Measurements from ENCODE around the gene PCDH15. TPM values are rescaled to one million over a fixed set of nuclear protein-coding genes. Genes with fewer than 3 reads are reported as not detected.

The PCDH15 gene
- total RNA-seq, 2 donors from 2014 or later: 0.27 TPM; not detected in 1

DNA sequence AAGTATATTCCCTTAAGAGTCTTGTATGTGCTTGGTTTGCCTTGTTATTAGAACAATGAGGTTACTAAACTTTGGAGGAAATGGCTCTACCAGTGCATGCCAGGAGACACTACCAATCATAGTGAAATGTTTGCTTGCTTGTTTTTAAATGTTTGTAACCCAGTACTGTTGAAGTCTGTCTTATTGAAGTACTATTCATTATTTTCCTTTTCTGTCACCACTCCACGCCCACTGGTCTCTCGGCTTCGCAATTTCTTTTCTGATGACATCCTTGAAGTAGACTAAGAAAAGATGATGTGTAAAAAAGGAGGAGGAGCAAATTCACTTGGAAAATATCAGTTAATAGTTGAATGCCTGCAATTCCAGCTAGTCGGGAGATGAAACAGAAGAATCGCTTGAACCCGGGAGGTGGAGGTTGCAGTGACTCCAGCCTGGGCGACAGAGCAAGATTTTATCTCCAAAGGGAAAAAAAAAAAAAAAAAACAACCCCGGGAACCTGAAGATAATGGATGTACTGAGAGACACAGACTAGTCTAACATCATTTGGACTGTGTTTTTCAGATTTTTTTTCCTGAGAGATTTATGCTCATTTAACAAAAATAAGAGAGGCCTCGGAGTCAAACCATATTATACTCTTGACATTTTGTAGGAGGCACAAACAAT is 959.4 kb downstream of the PCDH15 start:
- ATAC-seq: no peak
- intact Hi-C loops (cut with DNase I, micrococcal nuclease): no loop called here
- no peak for DNase-seq

DNA sequence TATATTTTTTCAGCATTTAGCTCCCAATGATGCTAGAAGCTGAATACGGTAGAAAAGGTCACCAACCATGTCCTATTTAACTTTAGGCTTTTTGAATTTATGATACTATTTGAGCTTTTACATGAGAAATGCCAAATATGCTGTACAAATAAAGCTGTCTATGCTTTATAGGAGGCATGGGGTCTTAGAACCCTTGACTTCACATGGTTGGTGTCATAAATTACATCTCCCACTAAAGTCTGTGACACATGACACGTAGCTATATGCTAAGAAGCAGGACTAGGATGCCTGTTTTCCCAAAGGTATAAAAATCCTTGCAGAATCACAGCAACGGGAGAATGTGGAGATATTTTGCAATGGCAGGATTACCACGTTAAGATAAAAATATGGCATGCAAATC is 960.4 kb downstream of the PCDH15 start:
- intact Hi-C loops (cut with DNase I, micrococcal nuclease): no loop called here
- no peak for ATAC-seq
- DNase-seq: no peak

DNA sequence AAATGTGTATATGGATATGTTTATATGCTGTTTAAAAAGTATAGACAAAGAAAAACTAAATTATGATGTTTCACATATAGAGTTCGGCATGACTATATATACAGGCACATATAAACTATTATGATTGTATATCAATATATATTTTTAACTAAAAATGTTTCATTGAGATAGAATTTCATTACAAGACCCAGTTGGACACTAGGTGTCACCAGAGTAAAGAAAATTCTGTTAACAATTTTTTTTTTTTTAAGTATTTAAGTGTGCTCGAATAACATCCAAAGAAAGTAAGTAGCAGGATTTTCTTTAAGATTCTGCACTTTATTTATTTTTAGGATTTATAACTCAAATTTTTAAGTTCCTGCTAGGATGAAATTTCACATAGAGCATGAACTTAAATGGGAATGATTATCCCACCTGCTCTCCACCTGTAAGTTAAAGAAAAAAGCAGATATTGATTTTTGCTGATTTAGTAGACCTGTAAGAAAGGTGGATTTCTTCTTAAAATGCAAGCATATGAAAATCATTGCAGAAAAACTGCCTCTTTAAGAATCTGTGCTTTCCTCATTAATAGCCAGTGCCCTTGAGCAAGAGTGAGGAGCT is 961.5 kb downstream of the PCDH15 start:
- DNase-seq (no peak), ATAC-seq (no peak)
- intact Hi-C loops (cut with DNase I, micrococcal nuclease): no loop called here

DNA sequence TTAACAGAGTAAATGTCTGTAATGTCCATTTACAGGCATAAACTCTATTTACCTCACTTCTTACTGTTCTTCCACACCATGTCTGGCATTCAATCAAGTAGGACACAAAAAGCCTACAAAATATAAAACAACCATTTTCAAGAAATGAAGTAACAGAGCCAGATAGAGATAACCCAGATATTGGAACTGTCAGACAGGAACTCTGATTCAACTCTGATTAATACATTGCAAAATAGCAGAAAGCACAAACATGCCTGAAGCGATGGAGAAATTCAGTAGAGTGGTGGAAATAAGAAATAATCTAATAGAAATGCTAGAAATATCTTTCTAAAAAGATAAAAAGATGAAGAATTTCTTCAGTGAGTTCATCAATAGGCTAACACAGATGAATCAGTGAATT is 964.4 kb downstream of the PCDH15 start:
- no peak for ATAC-seq
- no peak for DNase-seq
- intact Hi-C loops (cut with DNase I, micrococcal nuclease): no loop called here

DNA sequence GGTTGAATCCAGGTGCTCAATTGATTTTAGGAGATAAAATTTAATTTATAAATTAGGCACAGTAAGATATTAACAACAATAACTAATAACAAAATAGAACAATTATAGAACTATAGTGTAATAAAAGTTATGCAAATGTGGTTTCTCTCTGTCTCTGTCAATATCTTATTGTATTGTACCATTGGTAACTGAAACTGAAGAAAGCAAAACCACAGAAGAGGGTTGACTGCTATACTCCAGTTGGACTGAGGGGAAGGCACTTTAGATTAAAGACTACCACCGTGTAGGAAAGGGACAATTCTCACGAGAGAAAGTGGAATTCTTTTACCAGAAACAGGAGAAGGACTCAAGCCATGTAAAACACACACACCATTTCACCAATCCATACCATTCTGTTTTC is 967.1 kb downstream of the PCDH15 start:
- DNase-seq (no peak), ATAC-seq (no peak)
- intact Hi-C loops (cut with DNase I, micrococcal nuclease): no loop called here

DNA sequence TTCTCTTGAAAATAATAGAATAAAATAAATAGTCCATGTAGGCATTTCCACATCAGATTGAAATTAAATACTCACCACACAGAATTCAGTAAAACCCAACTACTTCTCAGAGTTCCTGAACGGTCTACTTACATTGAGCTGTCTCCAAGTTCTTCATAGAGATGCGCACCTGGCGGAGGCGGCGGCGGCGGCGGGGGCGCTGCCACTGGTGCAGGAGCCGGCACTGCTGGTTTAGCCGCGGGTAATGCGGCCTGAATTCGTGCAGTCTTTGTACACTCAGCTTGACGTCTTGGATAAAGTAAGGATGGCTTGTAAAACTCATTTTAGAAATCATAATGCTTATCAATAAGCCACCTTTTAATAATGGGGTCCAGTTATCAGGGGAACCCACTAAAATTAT is 973.8 kb downstream of the PCDH15 start:
- DNase-seq (no peak), ATAC-seq (no peak)
- intact Hi-C loops (cut with DNase I, micrococcal nuclease): no loop called here

DNA sequence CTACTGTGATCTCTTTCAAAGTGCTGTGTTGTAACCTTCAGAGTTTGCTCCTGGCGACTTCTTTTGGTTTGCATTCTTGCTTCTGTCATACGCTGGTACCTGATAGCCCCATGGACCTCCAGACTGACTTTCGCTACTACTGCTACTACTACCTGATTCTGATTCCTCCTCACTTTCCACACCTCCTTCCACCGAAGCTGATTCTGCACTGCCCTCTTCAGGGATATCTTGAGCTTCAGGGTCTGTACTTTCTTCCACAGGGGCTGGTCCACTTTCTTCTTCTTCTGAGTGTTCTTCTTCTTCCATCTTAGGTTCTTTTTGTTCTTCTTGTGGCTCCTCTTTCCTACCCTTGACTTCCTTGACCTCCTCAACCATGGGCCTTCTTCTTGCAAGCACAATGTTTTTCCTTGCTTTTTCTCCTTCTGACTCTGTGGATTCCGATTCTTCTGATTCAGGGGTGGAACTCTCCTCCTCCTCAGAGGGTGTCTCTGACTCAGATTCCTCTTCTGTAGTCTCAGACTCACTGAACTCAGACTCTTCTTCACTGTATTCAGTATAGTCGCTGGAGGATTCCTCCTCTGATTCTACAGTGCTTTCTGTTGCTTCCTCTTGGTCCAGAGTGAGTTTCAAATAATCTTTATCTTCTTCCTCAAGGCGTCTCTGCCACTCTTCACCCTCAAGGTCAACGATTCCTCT is 992.2 kb downstream of the PCDH15 start:
- peak; percentile 72 for ATAC-seq
- intact Hi-C loops (cut with DNase I, micrococcal nuclease): no loop called here
- peak in 1 of 2 donors; percentile 9 for DNase-seq

DNA sequence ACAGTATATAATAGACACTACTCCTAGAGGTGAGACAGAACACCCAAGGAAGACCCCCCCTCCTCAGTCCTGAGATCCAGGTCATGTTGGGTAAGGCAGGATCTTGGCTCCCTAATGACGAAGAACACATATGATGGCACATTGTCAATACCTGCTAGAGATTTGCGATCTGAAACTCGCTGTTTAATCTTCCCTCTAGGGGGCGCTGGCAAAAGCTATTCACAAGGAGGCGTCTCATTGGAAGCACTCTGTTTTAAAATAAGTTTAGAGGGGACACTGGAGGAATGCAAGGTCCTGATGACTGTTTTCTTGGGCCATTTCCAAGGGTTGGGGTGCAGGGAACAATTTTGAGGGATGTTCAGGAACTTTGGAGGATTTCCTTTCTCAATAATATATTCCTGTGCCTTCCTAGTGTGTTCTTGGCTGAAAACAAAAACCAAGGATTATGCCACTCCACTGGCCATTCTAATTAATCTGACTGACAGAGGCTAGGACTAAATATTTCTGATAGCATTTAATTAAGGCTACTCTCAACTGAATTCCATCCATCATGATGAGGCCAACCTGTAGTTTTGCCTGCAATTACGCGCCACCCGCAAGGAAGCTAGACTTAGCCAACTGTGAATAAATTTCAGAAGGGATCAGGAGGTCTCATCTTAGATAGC is 1014.7 kb downstream of the PCDH15 start:
- no peak for DNase-seq
- intact Hi-C loops (cut with DNase I, micrococcal nuclease): no loop called here
- no peak for ATAC-seq

DNA sequence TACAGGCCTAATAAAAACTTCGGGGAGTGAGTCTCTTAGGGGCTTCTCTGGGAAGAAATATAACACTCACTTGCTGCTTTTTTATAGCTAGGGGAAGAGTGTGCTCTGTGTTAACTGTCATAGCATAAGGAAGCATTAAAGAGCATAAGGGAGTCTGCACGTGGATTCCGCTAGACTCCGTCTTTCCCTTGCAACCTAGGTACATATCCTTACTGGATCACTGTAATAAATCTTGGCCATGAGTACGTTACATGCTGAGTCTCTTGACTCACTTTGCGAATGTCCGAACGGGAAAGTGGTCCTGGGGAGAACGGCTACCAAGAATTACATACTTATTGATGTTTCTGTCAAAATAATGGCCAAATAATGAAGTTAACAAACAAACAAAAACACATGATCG is 1029.3 kb downstream of the PCDH15 start:
- ATAC-seq (no peak), DNase-seq (no peak)
- intact Hi-C loops (cut with DNase I, micrococcal nuclease): no loop called here

DNA sequence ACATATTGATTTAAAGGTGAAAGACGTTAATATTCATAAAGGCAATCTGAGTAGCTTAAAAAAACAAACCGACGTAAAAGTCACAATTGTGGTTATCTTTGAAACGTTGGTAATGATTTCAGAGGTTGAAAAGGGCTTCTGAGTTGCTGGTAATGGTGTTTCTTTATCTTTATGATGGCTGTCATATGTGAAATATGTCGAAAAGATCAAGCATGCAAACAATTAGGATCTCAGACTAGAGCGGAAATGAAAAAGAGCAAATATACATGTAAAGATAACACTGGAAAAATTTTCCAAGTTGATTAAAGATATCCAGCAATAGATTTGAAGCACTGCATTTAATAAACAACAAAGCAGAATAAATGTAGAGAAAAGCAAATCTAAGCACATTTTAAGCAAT is 1030.1 kb downstream of the PCDH15 start:
- DNase-seq (no peak), ATAC-seq (no peak)
- intact Hi-C loops (cut with DNase I, micrococcal nuclease): no loop called here

DNA sequence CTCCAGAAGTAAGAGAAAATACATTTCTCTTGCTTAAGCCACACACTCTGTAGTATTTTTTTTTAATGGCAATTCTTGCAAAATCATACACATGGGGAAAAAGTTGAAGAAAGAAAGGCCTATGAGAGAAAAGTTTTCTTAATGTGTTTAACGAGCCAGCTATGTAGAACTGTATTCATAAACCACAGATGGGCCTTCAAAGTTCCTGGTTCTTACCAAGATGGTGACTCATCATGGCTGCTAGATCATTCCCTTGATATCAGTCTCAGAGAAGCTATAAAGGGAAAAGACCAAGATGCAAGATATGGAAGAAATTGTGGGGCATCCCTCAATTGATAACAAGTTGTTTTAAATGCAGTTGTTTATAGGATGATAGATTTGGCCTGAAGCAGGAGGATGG is 1035.7 kb downstream of the PCDH15 start:
- ATAC-seq (no peak), DNase-seq (no peak)
- intact Hi-C loops (cut with DNase I, micrococcal nuclease): no loop called here

DNA sequence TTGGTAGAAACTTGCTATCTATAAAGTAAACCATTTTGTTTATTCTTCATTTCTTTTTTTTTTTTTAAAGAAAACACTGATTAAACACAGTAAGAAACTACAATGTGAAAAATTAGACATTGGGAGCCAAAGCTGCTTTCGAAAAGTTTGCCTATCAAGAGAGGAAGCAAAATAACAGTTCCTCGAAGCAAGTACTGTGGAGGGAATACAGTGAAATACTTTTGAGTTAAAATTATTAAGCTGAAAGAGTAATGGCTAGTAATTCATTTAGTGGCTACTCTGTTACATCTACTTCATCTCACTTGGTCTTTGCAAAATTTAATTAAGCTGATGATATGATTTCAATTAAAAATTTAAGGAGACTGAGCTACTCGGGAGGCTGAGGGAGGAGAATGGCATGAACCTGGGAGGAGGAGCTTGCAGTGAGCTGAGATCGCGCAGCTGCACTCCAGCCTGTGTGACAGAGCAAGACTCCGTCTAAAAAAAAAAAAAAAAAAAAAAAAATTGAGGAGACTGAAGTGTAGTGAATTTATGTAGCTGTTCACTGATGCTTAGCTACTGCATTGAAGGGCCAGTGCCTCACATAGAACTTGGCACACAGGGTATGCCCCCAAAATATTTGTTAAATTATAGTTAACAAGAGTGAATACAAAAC is 1046.3 kb downstream of the PCDH15 start:
- intact Hi-C loops (cut with DNase I, micrococcal nuclease): no loop called here
- DNase-seq: peak in 1 of 2 donors; percentile 6
- no peak for ATAC-seq

Small RNA genes lying within 50 kb of the gene (microRNA-seq; reads per million reads assigned to microRNA genes)
- gene MIR548F1: 0 reads per million in 2 donors
